ENCODE data around the gene POLA1.

The POLA1 gene

DNA sequence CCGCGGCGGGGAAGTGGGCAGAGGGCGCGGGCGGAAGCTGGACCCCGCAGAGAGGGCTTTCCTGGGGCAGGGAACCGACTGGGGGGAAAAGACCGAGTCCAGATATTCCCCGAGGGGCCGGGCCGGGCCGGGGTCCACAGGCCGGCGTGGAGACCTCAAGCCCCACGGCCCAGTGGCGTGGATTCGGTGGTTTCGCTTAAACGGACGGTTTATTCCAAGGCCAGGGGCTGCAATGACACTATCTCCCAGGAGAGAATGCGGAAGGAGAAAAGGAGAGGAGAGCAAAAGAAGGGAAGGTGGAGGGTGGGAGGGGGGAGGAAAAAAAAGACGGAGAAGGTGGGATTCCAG lies 311.3 kb downstream of the POLA1 start:
- H3K36me3 Mint-ChIP-seq (ENCODE audit: low read depth): no peaks in the 10 kb centered on the region
- no peaks in the 10 kb centered on the region for H3K9me3 Mint-ChIP-seq
- no peak overlapping the region for H3K4me3 Mint-ChIP-seq
- peaks cover 14% of the 10 kb centered on the region for H3K4me1 Mint-ChIP-seq
- ATAC-seq (no peak), DNase-seq (no peak)
- peaks cover 55% of the 10 kb centered on the region for H3K27me3 Mint-ChIP-seq
- no peak overlapping the region for H3K27ac Mint-ChIP-seq

DNA sequence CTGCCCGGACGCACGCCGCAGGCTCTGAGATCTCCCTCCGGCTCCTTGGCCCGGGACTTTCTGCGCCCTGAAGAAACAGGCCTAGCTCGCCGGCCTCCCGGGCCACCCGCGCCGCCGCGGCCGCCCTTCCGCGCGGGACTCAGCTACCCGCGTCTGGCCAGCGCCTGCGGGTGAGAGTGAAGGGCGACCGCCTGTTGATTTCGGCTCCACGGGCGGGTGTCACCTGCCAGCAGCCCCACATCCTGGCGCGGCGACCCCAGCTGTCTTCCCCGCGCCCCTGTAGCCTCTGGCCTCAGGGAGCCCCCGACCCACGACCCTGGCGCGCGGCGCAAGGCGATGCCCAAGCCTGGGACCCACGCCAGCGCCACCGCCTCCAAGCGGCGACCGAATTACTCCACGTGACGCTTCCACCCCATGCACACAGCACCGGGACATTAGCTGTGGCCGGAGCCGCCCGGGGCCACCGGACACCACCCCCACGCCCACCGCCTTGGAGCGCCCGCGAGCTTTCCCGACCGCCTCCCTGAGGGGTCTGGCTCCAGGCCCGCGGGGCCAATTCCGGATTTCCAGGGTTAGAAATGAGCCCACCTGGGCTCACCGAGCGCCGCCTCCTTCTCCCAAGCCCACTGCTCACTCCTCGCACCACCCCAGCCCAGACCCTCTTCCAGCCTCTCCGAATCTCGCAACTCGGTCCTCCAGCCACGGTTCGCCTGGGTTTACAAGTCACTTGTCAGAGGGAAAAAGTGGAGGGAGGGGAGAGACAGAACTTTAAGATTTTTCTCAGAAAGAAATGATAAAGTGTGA lies 311.9 kb downstream of the POLA1 start:
- peaks cover 14% of the 10 kb centered on the region for H3K4me1 Mint-ChIP-seq
- H3K27ac Mint-ChIP-seq: no peak overlapping the region
- no peaks in the 10 kb centered on the region for H3K36me3 Mint-ChIP-seq (ENCODE audit: low read depth)
- no peak overlapping the region for H3K4me3 Mint-ChIP-seq
- no peak for DNase-seq
- no peak for ATAC-seq
- H3K27me3 Mint-ChIP-seq: peaks cover 61% of the 10 kb centered on the region
- no peaks in the 10 kb centered on the region for H3K9me3 Mint-ChIP-seq

DNA sequence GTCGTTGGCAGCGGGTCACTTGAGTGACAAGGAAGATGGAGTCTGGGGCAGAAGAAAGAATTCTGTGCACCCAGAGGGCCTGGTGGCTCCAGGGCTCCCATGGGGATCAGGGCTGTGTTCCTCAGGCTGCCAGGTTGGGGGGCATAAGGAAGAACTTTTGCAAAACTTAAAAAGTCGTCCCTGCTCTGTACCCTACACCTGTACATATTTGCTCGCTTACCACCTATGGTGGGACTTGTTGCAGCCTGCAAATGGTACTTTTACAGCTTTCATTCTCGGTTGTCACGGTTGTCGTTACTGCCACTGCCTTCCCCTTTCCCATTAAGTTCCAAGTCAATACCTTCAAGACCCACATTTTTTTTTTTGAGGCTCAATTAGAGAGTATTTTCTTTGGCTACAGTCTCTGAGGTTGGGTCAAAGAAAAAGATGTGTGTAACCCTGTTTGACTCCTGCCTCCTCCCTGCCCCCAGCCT lies 312.9 kb downstream of the POLA1 start:
- H3K36me3 Mint-ChIP-seq (ENCODE audit: low read depth): no peaks in the 10 kb centered on the region
- DNase-seq (no peak), ATAC-seq (no peak)
- no peaks in the 10 kb centered on the region for H3K9me3 Mint-ChIP-seq
- H3K27me3 Mint-ChIP-seq: peaks cover 63% of the 10 kb centered on the region
- peaks cover 14% of the 10 kb centered on the region for H3K4me1 Mint-ChIP-seq
- peak overlapping the region; percentile 43 for H3K4me3 Mint-ChIP-seq
- peak overlapping the region; percentile 27 for H3K27ac Mint-ChIP-seq

DNA sequence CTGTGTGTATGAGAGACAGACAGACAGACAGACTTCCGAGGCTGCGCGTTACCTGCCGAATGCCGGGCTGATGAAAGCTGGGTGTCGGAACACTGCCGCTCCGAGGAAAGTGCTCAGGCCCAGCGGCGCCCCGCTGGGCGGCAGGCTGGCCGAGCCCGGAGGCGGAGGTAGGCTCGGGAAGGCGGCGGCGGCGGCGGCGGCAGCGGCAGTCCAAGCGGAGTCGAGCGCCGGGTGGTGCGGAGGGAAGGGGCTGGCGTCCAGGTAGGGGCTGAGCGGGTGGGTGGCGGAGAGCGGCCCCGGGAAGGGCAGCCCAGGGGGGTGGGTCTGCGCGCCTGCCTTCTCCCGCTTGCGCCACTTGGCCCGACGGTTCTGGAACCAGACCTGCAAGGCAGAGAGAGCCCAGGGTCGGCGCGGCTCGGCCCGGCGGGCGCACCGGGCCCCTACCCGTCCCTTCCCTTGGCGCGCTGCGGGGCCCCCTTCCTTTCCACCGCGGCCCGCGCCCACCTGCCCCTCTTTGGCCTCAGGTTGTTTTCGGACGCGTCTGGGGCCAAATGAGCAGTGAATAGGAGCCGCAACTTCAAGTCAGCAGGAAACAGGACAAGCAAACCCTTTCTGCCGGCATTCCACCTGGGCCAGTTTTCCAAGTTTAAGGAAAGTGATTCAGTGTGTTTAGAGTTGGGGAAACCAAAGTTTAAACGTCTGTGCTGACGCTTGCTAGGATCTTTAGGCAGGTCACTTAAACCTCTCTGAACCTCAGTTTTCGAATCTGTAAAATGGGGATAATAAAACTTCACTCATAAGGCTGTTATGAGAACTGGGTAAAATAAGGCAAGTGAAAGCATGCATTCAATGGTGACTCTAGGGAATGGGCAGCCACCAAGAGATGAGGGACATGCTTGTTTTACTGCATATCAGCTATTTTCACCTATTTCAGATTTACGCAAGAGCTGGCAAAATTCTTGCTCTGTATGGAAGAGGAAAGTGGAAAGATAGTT lies 313.6 kb downstream of the POLA1 start:
- Mint-ChIP-seq H3K36me3 (ENCODE audit: low read depth) (no peaks in the 10 kb centered on the region), H3K4me1 (peaks cover 14% of the 10 kb centered on the region), H3K27me3 (peaks cover 65% of the 10 kb centered on the region), H3K4me3 (peak overlapping the region; percentile 43), H3K27ac (no peak overlapping the region), H3K9me3 (no peaks in the 10 kb centered on the region)
- DNase-seq (no peak), ATAC-seq (no peak)

DNA sequence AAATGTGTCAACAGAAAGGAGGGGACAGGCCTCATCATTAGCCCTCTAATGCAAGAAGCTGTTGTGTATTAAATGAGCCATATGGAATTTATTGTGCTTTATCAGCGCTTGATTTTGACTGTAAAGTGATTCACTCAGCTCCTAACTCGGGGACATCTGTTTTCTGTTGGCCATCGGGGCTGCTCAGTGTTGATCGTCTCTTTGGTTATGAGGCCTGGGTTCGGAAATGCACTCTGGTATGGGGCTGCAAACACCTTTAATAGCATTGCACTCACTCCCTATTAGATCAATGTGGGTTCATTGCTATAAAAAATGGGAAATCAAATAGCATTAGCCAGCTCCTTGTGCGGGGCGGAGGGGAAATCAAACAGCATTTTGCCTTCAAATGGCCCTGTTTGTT lies 315.7 kb downstream of the POLA1 start:
- DNase-seq (no peak), ATAC-seq (no peak)
- Mint-ChIP-seq H3K4me3 (no peak overlapping the region), H3K4me1 (peaks cover 9% of the 10 kb centered on the region), H3K9me3 (no peaks in the 10 kb centered on the region), H3K27ac (no peak overlapping the region), H3K27me3 (peaks cover 67% of the 10 kb centered on the region), H3K36me3 (ENCODE audit: low read depth) (no peaks in the 10 kb centered on the region)

DNA sequence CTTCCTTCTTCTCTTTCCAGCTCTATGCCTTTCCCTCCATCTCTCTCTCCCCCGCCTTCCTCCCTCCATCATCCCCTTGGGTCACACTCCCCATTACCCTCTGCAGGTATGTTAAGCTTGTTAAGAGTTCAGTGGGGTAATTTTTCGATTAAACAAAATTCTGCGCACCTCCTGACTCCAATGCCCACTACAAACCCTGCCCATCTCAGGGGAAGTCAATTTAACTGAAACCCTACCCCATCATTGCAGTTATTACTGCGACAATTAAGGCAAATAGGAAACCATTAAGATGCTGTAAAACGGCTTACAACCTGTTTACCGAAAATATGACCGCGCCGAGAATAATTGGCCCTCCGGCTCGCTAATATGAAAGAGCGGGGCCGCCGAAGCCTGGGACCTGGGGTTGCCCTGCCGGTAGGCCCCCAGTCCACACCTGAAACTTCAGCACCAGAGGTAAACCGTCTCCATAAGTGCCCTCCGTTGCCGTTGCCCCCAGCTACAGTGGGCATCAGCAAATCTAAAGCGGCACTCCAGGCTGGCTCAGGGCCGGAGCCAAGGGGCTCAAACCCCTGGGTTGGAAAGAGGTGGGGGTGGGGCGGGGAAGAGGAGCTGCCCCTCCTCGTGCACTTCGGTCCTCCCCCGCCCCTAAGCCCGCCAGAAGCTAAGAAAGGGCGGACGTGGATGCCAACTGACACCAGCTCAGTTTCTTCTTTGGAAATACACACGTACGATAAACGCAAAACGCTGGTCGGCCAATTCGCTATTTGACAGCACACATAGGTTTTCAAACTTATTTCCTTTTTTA lies 317.3 kb downstream of the POLA1 start:
- peaks cover 73% of the 10 kb centered on the region for H3K27me3 Mint-ChIP-seq
- no peaks in the 10 kb centered on the region for H3K9me3 Mint-ChIP-seq
- H3K4me3 Mint-ChIP-seq: no peak overlapping the region
- H3K36me3 Mint-ChIP-seq (ENCODE audit: low read depth): no peaks in the 10 kb centered on the region
- DNase-seq: no peak
- H3K27ac Mint-ChIP-seq: no peak overlapping the region
- peaks cover 14% of the 10 kb centered on the region for H3K4me1 Mint-ChIP-seq
- no peak for ATAC-seq

DNA sequence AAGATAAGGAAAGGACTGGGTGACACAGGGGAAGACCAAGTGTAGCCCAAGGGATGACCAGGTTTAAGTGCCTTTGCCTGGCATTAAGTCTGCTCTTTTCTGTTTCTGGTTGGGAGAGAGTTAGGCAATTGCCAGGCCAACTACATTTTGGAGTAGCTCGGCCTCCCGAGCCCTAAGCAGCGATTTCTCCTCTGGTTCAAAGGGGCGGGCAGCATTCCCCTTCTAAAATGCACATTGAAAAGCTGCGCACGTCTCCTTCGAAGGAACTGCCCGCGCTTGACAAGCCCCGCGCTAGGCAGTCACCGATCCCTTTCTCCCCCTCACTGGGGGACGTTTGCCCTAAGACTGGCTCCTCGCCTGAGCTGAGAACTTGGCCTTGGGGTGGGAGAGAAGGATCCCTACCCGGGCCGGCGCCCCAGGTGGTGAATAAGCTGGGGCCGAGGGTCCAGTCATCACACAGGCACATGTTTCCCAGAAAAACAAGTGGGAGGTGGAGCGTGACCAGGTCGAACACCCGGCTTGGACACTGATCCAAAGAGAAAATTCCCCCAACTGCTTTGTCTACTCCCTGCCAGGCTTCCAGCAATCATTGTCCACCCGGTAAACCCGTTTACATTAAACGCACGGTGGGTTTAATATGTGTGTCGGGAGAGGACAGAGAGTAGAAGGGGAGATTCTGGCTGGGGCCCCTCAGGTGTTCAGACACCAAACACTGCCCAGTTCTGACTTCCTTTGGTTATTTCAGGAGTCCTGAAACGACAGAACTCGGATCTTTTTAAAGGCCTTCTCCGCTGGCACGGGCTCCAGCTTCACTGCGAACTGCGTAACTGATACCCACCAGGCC lies 318.1 kb downstream of the POLA1 start:
- Mint-ChIP-seq H3K4me3 (no peak overlapping the region), H3K27ac (no peak overlapping the region), H3K9me3 (no peaks in the 10 kb centered on the region), H3K36me3 (ENCODE audit: low read depth) (no peaks in the 10 kb centered on the region), H3K27me3 (peaks cover 73% of the 10 kb centered on the region), H3K4me1 (peaks cover 9% of the 10 kb centered on the region)
- ATAC-seq (no peak), DNase-seq (no peak)

DNA sequence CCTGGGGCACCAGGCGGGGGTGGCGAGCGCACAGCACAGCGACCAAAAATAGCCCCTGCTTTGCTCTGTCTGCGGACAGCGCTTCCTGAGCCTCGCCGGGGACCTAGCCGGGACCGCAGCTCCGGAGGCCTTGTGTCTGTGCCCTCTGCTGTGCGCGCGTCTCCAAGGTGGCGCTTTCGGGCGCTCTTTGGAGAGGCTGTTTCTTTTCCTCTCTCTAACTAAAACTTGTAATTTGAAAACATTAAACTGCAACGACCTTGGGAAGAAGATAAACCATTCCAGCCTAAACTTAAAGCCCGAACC lies 318.7 kb downstream of the POLA1 start:
- no peak for ATAC-seq
- Mint-ChIP-seq H3K36me3 (ENCODE audit: low read depth) (no peaks in the 10 kb centered on the region), H3K27me3 (peaks cover 76% of the 10 kb centered on the region), H3K4me3 (no peak overlapping the region), H3K4me1 (peaks cover 7% of the 10 kb centered on the region), H3K27ac (no peak overlapping the region), H3K9me3 (no peaks in the 10 kb centered on the region)
- DNase-seq: no peak

DNA sequence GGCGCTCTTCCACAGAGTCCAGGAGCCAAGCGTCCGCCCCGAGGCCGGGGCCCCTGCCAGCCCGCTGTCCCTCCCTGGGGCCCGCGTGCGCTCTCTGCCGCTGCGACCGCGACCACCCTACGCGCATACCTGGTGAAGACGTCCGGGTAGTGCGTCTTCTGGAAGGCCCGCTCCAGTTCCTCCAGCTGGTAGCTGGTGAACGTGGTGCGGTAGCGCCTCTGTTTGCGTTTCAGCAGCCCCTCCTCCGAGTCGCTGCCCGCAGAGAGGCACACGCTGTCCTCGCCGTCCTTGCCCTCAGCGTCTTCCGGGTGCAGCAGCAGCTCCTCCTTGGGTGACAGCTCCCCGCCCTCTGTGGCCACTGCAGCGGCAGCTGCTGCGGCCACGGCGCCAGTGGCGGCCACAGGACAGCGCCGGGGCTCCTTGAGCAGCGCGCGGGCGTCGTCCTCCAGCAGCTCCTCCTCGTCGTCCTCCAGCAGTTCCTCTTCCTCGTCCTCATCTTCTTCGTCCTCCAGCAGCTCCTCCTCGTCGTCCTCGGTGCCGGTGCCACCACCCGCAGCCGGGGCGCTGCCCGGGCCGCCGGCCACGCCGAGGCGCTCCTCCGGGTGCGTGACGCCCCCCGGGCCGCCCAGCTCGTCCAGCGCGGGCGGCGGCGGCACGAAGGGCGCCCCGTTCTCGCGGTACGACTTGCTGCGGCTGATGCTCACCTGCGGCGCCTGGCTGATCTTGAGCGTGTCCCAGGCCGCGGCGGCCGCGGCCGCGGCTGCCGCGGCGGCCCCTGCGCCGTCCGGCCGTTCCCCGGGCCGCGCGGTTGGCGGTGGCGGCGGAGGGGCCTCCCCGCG lies 319.3 kb downstream of the POLA1 start:
- peaks cover 76% of the 10 kb centered on the region for H3K27me3 Mint-ChIP-seq
- no peaks in the 10 kb centered on the region for H3K9me3 Mint-ChIP-seq
- no peak for ATAC-seq
- no peaks in the 10 kb centered on the region for H3K36me3 Mint-ChIP-seq (ENCODE audit: low read depth)
- no peak for DNase-seq
- H3K4me3 Mint-ChIP-seq: no peak overlapping the region
- H3K4me1 Mint-ChIP-seq: peaks cover 9% of the 10 kb centered on the region
- no peak overlapping the region for H3K27ac Mint-ChIP-seq

DNA sequence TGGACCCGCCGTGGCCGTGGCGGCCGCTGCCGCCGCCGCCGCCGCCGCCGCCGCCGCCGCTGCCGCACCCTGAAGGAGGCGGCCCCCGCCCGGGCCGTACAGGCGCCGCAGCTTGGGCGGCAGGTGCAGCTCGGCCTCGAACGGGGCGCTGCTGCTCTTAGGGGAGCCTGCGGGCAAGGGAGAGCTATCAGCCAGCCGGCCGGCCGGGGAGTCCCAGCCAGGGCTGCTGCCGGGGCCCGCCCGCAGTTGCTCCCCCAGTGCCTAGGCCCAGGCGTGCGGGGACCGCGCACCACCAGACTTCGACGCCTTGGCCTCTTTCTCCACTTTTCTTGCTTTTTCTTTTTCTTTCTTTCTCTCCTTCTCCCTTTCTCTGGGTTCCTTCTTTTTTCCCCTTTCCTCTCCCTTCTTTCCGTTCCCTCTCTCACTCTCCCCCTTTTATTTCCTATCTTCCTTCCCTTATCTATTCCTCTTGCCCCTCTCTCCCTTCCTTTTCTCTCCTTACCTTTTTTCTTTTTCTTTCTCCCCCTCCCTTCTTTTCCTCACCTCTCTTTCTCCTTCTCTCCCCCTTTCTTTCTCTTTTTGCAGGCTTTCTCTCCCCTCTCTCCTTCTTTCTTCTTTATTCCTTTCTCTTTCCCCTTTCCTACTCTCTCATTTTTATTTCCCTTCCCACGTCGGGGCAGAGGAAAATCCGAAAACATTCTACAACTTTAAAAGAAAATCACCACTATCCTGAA lies 320.1 kb downstream of the POLA1 start:
- Mint-ChIP-seq H3K27ac (no peak overlapping the region), H3K9me3 (no peaks in the 10 kb centered on the region), H3K4me3 (peak overlapping the region; percentile 24), H3K4me1 (peaks cover 10% of the 10 kb centered on the region), H3K36me3 (ENCODE audit: low read depth) (no peaks in the 10 kb centered on the region), H3K27me3 (peaks cover 72% of the 10 kb centered on the region)
- ATAC-seq: peak; percentile 14
- DNase-seq: no peak

DNA sequence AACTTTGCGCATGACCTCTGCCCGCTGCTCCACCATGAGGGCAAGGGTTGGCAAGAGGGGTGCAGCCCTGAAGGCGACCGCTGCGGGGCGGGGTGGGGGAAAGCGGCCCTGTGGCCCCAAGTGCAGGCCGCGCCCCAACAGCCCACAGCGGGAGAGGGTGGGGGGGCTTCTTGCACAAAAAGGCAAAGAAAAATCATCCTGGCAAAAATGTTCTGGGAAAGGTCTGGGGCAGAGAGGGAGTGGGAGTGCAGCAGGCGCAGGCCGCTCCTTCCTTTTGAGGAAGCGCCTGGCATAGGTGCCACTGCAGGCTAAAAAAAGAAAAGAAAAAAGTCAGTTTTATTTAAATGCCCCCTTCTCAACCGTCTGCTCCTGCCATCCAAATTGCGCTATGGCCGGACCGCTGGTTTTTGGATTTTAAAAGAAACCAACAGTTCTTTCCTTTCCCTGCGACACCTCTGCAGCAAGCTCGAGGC lies 320.7 kb downstream of the POLA1 start:
- no peak for DNase-seq
- ATAC-seq: no peak
- no peak overlapping the region for H3K4me3 Mint-ChIP-seq
- no peak overlapping the region for H3K27ac Mint-ChIP-seq
- H3K9me3 Mint-ChIP-seq: no peaks in the 10 kb centered on the region
- H3K4me1 Mint-ChIP-seq: peaks cover 11% of the 10 kb centered on the region
- H3K36me3 Mint-ChIP-seq (ENCODE audit: low read depth): no peaks in the 10 kb centered on the region
- peaks cover 69% of the 10 kb centered on the region for H3K27me3 Mint-ChIP-seq

DNA sequence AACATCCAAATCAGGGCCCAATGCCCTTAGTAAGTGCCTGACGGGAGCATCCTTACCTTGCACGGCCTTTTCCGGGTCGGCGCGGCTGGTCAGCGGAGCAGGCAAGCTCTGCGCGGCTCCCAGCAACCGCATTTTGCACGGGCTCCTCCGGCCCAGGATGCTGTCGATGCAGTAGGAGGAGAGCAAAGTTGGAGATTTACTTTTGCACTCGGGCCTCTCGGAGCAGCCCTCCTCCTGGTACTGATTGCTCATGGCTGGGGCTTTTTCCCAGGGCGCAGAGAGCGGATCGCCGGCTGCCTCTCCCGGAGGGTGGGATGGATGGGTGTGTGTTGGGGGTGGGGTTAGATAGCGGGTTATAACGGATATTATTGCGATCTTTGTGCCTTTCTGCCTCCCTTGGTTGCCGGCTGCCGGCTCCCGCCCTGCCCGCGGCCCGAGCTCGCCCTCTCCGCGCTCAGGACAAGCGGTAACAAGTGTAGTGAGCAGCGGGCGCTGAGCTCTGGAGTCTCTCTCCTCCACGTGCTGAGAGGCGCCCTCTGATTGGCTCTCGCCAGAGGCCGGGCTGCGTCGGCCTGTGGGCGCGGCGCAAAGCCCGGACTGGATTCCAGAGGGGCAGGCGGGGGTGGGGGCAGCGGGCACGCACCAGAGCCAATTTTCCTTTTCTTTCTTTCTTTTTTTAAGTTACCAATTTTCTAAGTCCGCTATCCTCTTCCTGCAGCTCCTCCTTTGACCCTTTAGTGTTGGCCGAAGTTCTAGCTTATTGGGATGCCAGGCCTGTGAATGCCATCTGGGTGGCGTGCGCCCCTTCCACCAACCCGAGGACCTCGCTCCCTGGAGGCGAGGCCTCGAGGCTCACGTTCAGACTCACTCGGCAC lies 322.0 kb downstream of the POLA1 start, which contains the start of gene ARX:
Gene ARX (minus strand): TSS at position 480 of the 875 bp plus-strand sequence. CDS start 228 bp downstream, at position 252.
- H3K36me3 Mint-ChIP-seq (ENCODE audit: low read depth): no peaks in the 10 kb centered on the region
- ATAC-seq (peak; percentile 71), DNase-seq (peak; percentile 30)
- H3K9me3 Mint-ChIP-seq: no peaks in the 10 kb centered on the region
- H3K27me3 Mint-ChIP-seq: peaks cover 64% of the 10 kb centered on the region
- H3K4me3 Mint-ChIP-seq: no peak within 1 kb of the TSS
- peaks cover 13% of the 10 kb centered on the region for H3K4me1 Mint-ChIP-seq
- H3K27ac Mint-ChIP-seq: no peak within 1 kb of the TSS
